GM12878 (cell line): ENCODE data around the gene SLC39A1. TPM values are rescaled to one million over a fixed set of nuclear protein-coding genes. Genes with fewer than 3 reads are reported as not detected.
A peak's percentile ranks its signal among the peaks of the same experiment; 100 is the strongest.

Experiments used
- BCL3 ChIP-seq: IDR thresholded peaks from 2 replicates; pipeline ENCODE4 v1.6.1; 2011; ENCODE audit warnings: borderline replicate concordance, low read depth, mild to moderate bottlenecking, moderate library complexity, low read length; ENCODE audit not compliant: insufficient read depth, poor library complexity, severe bottlenecking
- CHD2 ChIP-seq: IDR thresholded peaks from 2 replicates; pipeline ENCODE4 v1.6.1; 2011; ENCODE audit warnings: low read depth, low read length, improper control_type of control experiment, borderline replicate concordance
- DPF2 ChIP-seq: fragments of 450-650 bp; IDR thresholded peaks from 2 replicates; pipeline ENCODE4 v1.6.1; 2017; ENCODE audit warnings: mild to moderate bottlenecking
- HDGF ChIP-seq: fragments of 450-650 bp; IDR thresholded peaks from 2 replicates; pipeline ENCODE4 v1.6.1; 2016; ENCODE audit warnings: antibody characterized with exemption
- IRF5 ChIP-seq: fragments of 450-650 bp; IDR thresholded peaks from 2 replicates; pipeline ENCODE4 v1.6.1; 2017; ENCODE audit warnings: borderline replicate concordance
- NFIC ChIP-seq: IDR thresholded peaks from 2 replicates; pipeline ENCODE4 v1.6.1; 2012; ENCODE audit warnings: low read depth, mild to moderate bottlenecking, inconsistent platforms, low read length, moderate library complexity
- NKRF ChIP-seq: fragments of 450-650 bp; conservative IDR thresholded peaks from 2 replicates; pipeline ENCODE4 v1.6.1; 2017; ENCODE audit warnings: mild to moderate bottlenecking, moderate library complexity
- NR2C2 ChIP-seq: IDR thresholded peaks from 2 replicates; pipeline ENCODE4 v1.6.1; 2011; ENCODE audit warnings: borderline replicate concordance, low read depth; ENCODE audit not compliant: control insufficient read depth, insufficient read length
- PAX8 ChIP-seq: fragments of 450-650 bp; IDR thresholded peaks from 2 replicates; pipeline ENCODE4 v1.6.1; 2017; ENCODE audit warnings: mild to moderate bottlenecking, moderate library complexity
- RAD51 ChIP-seq: fragments of 450-650 bp; IDR thresholded peaks from 2 replicates; pipeline ENCODE4 v1.6.1; 2016; ENCODE audit warnings: moderate library complexity, mild to moderate bottlenecking, inconsistent platforms
- SIX5 ChIP-seq: IDR thresholded peaks from 2 replicates; pipeline ENCODE4 v1.6.1; 2011; ENCODE audit warnings: mild to moderate bottlenecking, low read depth, low read length, moderate library complexity; ENCODE audit not compliant: severe bottlenecking
- TCF12 ChIP-seq: IDR thresholded peaks from 2 replicates; pipeline ENCODE4 v1.6.1; 2011; ENCODE audit warnings: low read depth, mild to moderate bottlenecking, low read length
- TCF7 ChIP-seq: IDR thresholded peaks from 2 replicates; pipeline ENCODE4 v1.6.1; 2014; ENCODE audit warnings: antibody characterized with exemption, borderline replicate concordance
- USF2 ChIP-seq: IDR thresholded peaks from 2 replicates; pipeline ENCODE4 v1.6.1; 2011; ENCODE audit warnings: low read depth, low read length, improper control_type of control experiment, borderline replicate concordance
- ZNF592 ChIP-seq: fragments of 450-650 bp; IDR thresholded peaks from 2 replicates; pipeline ENCODE4 v1.6.1; 2017; ENCODE audit warnings: mild to moderate bottlenecking, moderate library complexity
- polyA plus RNA-seq, 11 experiments: library from polyadenylated mRNA; depleted of rRNA in 4 of 11; unstranded in 6 of 11; stranded (reverse) in 5 of 11; fragments of >200 nt; fragmentation: Nextera tagmentation in 4 of 11; fragmentation: Illumina TruSeq in 1 of 11; extraction: Ambion mirVana in 4 of 11; extraction: Trizol in 1 of 11; gene quantifications; 1 replicate in 1 of 11; 2 replicates in 10 of 11; pipeline versions ENCODE4 v1.2.1 to v1.2.3, GENCODE V29; 2011 to 2016; ENCODE audit warnings: inconsistent platforms in 2 of 11, missing spikeins in 2 of 11, low read depth in 1 of 11
- total RNA-seq, 4 experiments: library from RNA; depleted of rRNA in 3 of 4; stranded (reverse); fragments of >200 nt in 3 of 4; fragmentation: Illumina TruSeq in 1 of 4; extraction: Trizol in 1 of 4; gene quantifications; 2 replicates each; pipeline versions ENCODE4 v1.2.1 to v1.2.3, GENCODE V29; 2013 to 2021

SLC39A1 gene
- total and polyA plus RNA-seq, 10 of the 15 experiments (the other 5 are each of a cell fraction or from before 2014, with no cell fraction given), result 8.8 to 98.6 (median 72.4) TPM

GRCh38 chr1:153967107-153967999 is 4.0 kb upstream of the SLC39A1 start, which contains the start of gene CREB3L4 (continued):
- peak; percentile 95 for TF ChIP-seq NKRF
- TF ChIP-seq IRF5, result 0 out of 2 replicates have a peak, but pooled peaks have one; percentile 5
- peak; percentile 77; the same call in 1 of the 2 replicates for TF ChIP-seq HDGF
- no peak for TF ChIP-seq NR2C2
- no peak for TF ChIP-seq SIX5
- no peak for TF ChIP-seq PAX8
- no peak for TF ChIP-seq TCF7
- peak; percentile 57 for TF ChIP-seq USF2
- TF ChIP-seq CHD2, result peak; percentile 92
- peak; percentile 91 for TF ChIP-seq DPF2
- TF ChIP-seq TCF12, result peak; percentile 73
- no peak for TF ChIP-seq ZNF592
- no peak for TF ChIP-seq NFIC
- TF ChIP-seq RAD51, result peak; percentile 86
- no peak for TF ChIP-seq BCL3
